ENCODE results near the gene MEX3B.
"Not testable (repeated sequence)": the region's sequence is repeated elsewhere in the genome, so short reads cannot be mapped to it uniquely, and the experiment has no call there.

Gene MEX3B

DNA sequence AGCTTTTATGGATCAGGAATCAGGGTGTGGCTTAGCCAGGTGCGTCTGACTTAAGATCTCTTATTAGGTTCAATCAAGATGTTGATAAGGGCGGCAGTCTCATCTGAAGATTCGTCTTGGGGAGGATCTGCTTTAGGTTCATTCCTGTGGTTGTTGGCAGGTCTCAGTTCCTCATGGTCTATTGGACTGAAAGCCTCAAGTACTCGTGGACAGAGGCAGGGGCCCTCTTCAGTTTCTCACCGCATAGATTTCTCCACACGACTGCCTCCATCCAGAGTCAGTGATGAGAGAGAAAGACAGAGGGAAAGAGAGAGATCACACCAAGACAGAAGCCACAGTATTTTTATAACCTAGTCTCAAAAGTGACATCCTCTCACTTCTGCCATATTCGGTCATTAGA lies 9.4 kb downstream of the MEX3B start (continued):
- TF ChIP-seq BCL11B (tag by site-specific recombination; IDR thresholded peaks at IDR 0.05; ENCODE audit: low read depth): no peak

DNA sequence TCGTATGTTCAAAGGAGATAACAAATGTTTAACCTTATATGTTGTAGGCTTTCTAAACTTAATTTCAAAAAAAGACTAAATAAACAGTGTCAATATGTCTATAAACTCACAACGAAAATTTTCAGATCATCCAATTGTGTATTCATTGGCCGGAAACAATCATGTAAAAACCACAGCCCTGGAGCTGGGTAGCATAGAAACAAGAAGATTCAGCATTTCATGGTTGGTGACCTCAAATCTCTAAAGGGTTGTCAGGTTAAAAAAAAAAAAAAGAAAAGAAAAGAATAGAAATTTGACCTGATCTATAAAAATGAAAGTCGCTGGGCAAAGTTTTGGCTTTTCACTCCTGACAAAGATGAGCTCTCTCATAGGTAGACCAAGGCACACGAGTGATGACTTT lies 13.9 kb downstream of the MEX3B start:
- ChIA-PET CTCF (interaction anchor here (0.8 to 0.9 kb wide), 2 partner anchors 52 to 92 kb away, joined by 3 read pairs; no protein-coding TSS in a partner anchor), POLR2A (no interaction called here)
- H3K4me3 ChIP-seq (ENCODE audit: low read depth, low read length): no peak overlapping the region
- H3K4me1 ChIP-seq (ENCODE audit: control insufficient read depth, insufficient read depth, low read length): no peaks in the 10 kb centered on the region
- no peak overlapping the region for H3K27ac ChIP-seq (ENCODE audit: extremely low read depth, low read depth, low read length)
- TF ChIP-seq ZNF132 (tag by site-specific recombination; IDR thresholded peaks at IDR 0.05; ENCODE audit: borderline replicate concordance) (no peak), TRIM28 (IDR thresholded peaks at IDR 0.05; ENCODE audit: borderline replicate concordance, low read length) (no peak)
- H3K9me3 ChIP-seq (ENCODE audit: control insufficient read depth, insufficient read depth, low read depth, low read length): no peaks in the 10 kb centered on the region
- no peaks in the 10 kb centered on the region for H3K36me3 ChIP-seq (ENCODE audit: control insufficient read depth in 2 of 2, insufficient read depth in 1 of 2, low read length in 2 of 2)

DNA sequence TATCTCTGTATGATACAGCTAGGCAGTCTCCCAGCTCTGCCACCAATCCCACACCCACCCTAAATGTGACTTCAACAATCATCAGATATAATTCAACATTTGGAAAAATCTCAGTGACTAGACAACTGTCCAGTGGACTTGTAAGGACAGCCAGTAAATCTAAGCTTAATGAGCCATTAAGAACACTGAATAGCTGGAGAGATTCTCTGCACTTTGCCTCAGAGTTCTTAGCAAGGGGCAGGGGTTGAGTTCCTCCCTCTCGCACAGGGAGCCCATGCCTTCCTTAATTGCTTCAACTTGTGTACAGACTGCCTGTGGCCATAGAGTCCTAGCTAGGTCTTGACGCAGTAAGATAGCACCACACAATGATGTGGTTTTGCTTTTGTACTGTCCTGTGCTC lies 15.6 kb downstream of the MEX3B start:
- H3K4me3 ChIP-seq (ENCODE audit: low read depth, low read length): no peak overlapping the region
- no peaks in the 10 kb centered on the region for H3K9me3 ChIP-seq (ENCODE audit: control insufficient read depth, insufficient read depth, low read depth, low read length)
- no peaks in the 10 kb centered on the region for H3K36me3 ChIP-seq (ENCODE audit: control insufficient read depth in 2 of 2, insufficient read depth in 1 of 2, low read length in 2 of 2)
- TF ChIP-seq YY1 (tag by site-specific recombination; IDR thresholded peaks at IDR 0.05) (no peak), ZNF302 (tag by site-specific recombination; IDR thresholded peaks at IDR 0.05; ENCODE audit: low read depth) (no peak), ZNF138 (tag by site-specific recombination; IDR thresholded peaks at IDR 0.05; ENCODE audit: borderline replicate concordance) (no peak), ZNF610 (tag by site-specific recombination; IDR thresholded peaks at IDR 0.05; ENCODE audit: borderline replicate concordance) (no peak), ZNF266 (tag by site-specific recombination; IDR thresholded peaks at IDR 0.05; ENCODE audit: low read depth) (no peak), BCL11B (tag by site-specific recombination; IDR thresholded peaks at IDR 0.05; ENCODE audit: low read depth) (no peak), ZNF211 (tag by site-specific recombination; IDR thresholded peaks at IDR 0.05; ENCODE audit: low read depth) (no peak), ZNF433 (tag by site-specific recombination; IDR thresholded peaks at IDR 0.05; ENCODE audit: low read depth) (no peak), ZNF223 (tag by site-specific recombination; IDR thresholded peaks at IDR 0.05) (no peak), ZNF707 (tag by site-specific recombination; IDR thresholded peaks at IDR 0.05) (no peak), SCRT1 (tag by site-specific recombination; IDR thresholded peaks at IDR 0.05; ENCODE audit: borderline replicate concordance) (no peak)
- TF ChIP-seq, protein P1, sequence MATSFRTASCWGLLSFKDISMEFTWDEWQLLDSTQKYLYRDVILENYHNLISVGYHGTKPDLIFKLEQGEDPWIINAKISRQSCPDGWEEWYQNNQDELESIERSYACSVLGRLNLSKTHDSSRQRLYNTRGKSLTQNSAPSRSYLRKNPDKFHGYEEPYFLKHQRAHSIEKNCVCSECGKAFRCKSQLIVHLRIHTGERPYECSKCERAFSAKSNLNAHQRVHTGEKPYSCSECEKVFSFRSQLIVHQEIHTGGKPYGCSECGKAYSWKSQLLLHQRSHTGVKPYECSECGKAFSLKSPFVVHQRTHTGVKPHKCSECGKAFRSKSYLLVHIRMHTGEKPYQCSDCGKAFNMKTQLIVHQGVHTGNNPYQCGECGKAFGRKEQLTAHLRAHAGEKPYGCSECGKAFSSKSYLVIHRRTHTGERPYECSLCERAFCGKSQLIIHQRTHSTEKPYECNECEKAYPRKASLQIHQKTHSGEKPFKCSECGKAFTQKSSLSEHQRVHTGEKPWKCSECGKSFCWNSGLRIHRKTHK (tag by site-specific recombination; IDR thresholded peaks at IDR 0.05): no peak
- TF ChIP-seq, protein P2, sequence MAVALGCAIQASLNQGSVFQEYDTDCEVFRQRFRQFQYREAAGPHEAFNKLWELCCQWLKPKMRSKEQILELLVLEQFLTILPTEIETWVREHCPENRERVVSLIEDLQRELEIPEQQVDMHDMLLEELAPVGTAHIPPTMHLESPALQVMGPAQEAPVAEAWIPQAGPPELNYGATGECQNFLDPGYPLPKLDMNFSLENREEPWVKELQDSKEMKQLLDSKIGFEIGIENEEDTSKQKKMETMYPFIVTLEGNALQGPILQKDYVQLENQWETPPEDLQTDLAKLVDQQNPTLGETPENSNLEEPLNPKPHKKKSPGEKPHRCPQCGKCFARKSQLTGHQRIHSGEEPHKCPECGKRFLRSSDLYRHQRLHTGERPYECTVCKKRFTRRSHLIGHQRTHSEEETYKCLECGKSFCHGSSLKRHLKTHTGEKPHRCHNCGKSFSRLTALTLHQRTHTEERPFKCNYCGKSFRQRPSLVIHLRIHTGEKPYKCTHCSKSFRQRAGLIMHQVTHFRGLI (tag by site-specific recombination; IDR thresholded peaks at IDR 0.05): no peak
- TF ChIP-seq, protein P3, sequence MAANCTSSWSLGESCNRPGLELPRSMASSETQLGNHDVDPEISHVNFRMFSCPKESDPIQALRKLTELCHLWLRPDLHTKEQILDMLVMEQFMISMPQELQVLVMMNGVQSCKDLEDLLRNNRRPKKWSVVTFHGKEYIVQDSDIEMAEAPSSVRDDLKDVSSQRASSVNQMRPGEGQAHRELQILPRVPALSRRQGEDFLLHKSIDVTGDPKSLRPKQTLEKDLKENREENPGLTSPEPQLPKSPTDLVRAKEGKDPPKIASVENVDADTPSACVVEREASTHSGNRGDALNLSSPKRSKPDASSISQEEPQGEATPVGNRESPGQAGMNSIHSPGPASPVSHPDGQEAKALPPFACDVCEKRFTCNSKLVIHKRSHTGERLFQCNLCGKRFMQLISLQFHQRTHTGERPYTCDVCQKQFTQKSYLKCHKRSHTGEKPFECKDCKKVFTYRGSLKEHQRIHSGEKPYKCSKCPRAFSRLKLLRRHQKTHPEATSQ (tag by site-specific recombination; IDR thresholded peaks at IDR 0.05): no peak
- no peak overlapping the region for H3K27ac ChIP-seq (ENCODE audit: extremely low read depth, low read depth, low read length)
- CTCF ChIA-PET: no interaction called here
- no peaks in the 10 kb centered on the region for H3K4me1 ChIP-seq (ENCODE audit: control insufficient read depth, insufficient read depth, low read length)
- POLR2A ChIA-PET: no interaction called here

DNA sequence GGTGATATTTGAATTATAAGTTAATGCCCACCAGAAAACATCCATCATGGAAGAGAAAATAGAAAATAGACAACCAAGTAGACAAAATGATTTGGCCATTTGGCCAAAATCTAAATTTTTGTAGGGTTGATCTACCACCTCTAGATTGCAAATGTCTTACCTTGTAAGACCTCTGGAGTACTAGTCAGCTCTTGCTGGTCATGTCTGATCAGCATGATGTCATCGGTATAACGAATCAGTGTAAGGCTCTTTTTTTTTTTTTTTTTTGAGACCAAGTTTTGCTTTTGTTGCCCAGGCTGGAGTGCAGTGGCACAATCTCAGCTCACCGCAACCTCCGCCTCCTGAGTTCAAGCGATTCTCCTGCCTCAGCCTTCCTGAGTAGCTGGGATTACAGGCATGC lies 17.7 kb downstream of the MEX3B start:
- TF ChIP-seq, protein P4, sequence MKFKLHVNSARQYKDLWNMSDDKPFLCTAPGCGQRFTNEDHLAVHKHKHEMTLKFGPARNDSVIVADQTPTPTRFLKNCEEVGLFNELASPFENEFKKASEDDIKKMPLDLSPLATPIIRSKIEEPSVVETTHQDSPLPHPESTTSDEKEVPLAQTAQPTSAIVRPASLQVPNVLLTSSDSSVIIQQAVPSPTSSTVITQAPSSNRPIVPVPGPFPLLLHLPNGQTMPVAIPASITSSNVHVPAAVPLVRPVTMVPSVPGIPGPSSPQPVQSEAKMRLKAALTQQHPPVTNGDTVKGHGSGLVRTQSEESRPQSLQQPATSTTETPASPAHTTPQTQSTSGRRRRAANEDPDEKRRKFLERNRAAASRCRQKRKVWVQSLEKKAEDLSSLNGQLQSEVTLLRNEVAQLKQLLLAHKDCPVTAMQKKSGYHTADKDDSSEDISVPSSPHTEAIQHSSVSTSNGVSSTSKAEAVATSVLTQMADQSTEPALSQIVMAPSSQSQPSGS (tag by site-specific recombination; IDR thresholded peaks at IDR 0.05; ENCODE audit: low read depth): peak; percentile 83
- 0 out of 2 replicates have a peak, but pooled peaks have one; percentile 29 for TF ChIP-seq ZBTB21 (tag by site-specific recombination; IDR thresholded peaks at IDR 0.05)
- peak; percentile 57 for TF ChIP-seq ZBTB17 (tag by site-specific recombination; IDR thresholded peaks at IDR 0.05)
- TF ChIP-seq ZNF629 (tag by site-specific recombination; IDR thresholded peaks at IDR 0.05): peak; percentile 42; the same call in 1 of the 2 replicates
- H3K36me3 ChIP-seq (ENCODE audit: control insufficient read depth in 2 of 2, insufficient read depth in 1 of 2, low read length in 2 of 2); H3K27ac ChIP-seq (ENCODE audit: extremely low read depth, low read depth, low read length); H3K4me1 ChIP-seq (ENCODE audit: control insufficient read depth, insufficient read depth, low read length); H3K4me3 ChIP-seq (ENCODE audit: low read depth, low read length); H3K9me3 ChIP-seq (ENCODE audit: control insufficient read depth, insufficient read depth, low read depth, low read length): not testable (repeated sequence)
- POLR2A ChIA-PET: interaction anchor here (2.0 kb wide), 1 partner anchor 18 kb away, joined by 8 read pairs; the partner anchor contains the start of gene MEX3B
- CTCF ChIA-PET: interaction anchor here (0.5 kb wide), 1 partner anchor 38 kb away, joined by 3 read pairs; no protein-coding TSS in a partner anchor

Measured in HEK293 (cell line).